Heart right ventricle (tissue), 16 donors: ENCODE data around the gene NRXN3. TPM values are rescaled to one million over a fixed set of nuclear protein-coding genes. Genes with fewer than 3 reads are reported as not detected.

Source experiments
- ATAC-seq, 8 donors: fragments of 200-7000 bp; cut with Tn5 transposase; one replicate each; pipeline ENCODE4 v1.9.1; 2020; ENCODE audit warnings: mild to moderate bottlenecking in 8 of 8, moderate library complexity in 8 of 8, moderate number of reproducible peaks in 1 of 8
- DNase-seq, 2 donors: peaks; one replicate each; pipeline ENCODE4 v3.0.0-alpha.2; 2020
- H3K27ac ChIP-seq, 10 donors: fragments of 200-600 bp; sonication (generic) in 2 of 10; one replicate each; pipeline versions ENCODE4 v1.5.0 to v1.8.0; 2020 to 2022; ENCODE audit warnings: mild to moderate bottlenecking in 3 of 10
- H3K27me3 ChIP-seq, 7 donors: fragments of 200-600 bp; one replicate each; pipeline ENCODE4 v1.8.0; 2021 to 2022; ENCODE audit warnings: mild to moderate bottlenecking in 2 of 7
- H3K36me3 ChIP-seq, 9 donors: fragments of 200-600 bp; sonication (generic) in 1 of 9; one replicate each; pipeline versions ENCODE4 v1.5.0 to v1.8.0; 2020 to 2022; ENCODE audit warnings: mild to moderate bottlenecking in 2 of 9
- H3K4me1 ChIP-seq, 9 donors: fragments of 200-600 bp; sonication (generic) in 1 of 9; one replicate each; pipeline versions ENCODE4 v1.5.0 to v1.8.0; 2020 to 2022; ENCODE audit warnings: mild to moderate bottlenecking in 4 of 9
- H3K4me3 ChIP-seq, 10 donors: fragments of 200-600 bp; sonication (generic) in 2 of 10; one replicate each; pipeline versions ENCODE4 v1.5.0 to v1.8.0; 2020 to 2022; ENCODE audit warnings: mild to moderate bottlenecking in 7 of 10, moderate library complexity in 2 of 10
- H3K9me3 ChIP-seq, 11 donors: fragments of 200-600 bp in 10 of 11; sonication (generic) in 2 of 11; one replicate each; pipeline versions ENCODE4 v1.5.0 to v1.8.0; 2013 to 2022; ENCODE audit warnings: mild to moderate bottlenecking in 2 of 11, control low read depth in 1 of 11, moderate library complexity in 1 of 11
- WGBS, 2 donors: extraction: QIAGEN DNeasy Blood & Tissue Kit; methylation state at CpG; one replicate each; pipeline ENCODE4 v1.1.7; 2013; ENCODE audit warnings: inconsistent platforms in 1 of 2; 5-methylcytosine and 5-hydroxymethylcytosine counted together
- intact Hi-C, 10 donors: fragments of 100-400 bp; cut with DNase I; formaldehyde crosslinking; loops; one replicate each; pipeline versions ENCODE4 v1.11.1 to v1.14.2; 2022
- polyA plus RNA-seq, 2 donors: library from polyadenylated mRNA; stranded (reverse); fragments of 200-250 nt; gene quantifications; one replicate each; pipeline ENCODE4 v1.2.3, GENCODE V29; 2013
- total RNA-seq, 10 donors: library from RNA; stranded (reverse); fragmentation: NEBNext Ultra II Directional in 3 of 10; extraction: Animal tissue kit (Norgen Biotek cat#: 25700) in 3 of 10; gene quantifications; one replicate each; pipeline versions ENCODE4 v1.2.1 to v1.2.4, GENCODE V29; 2021 to 2023
- TF ChIP-seq, protein P1 (sequence below), 9 donors: fragments of 200-600 bp; sonication (generic) in 2 of 9; IDR thresholded peaks; one replicate each; pipeline versions ENCODE4 v1.5.0 to v1.8.0; 2021 to 2022; ENCODE audit warnings: antibody characterized with exemption in 9 of 9, mild to moderate bottlenecking in 5 of 9, moderate library complexity in 1 of 9
- donor health status: Arrhythmogenic right ventricular cardiomyopathy.
- donor health status: ischemic (EF 13 %, LVEDD 7.1; RV severe dilation, severe dysfunction).
- donor health status: healthy with polysubstance abuse.
- donor health status: DM: no; HTN: yes; CAD: no.
- donor health status: DM: no; HTN: no; CAD: no.
- donor health status: ischemic (EF 25% LVEDD 6.9; RV normal size, moderate dysfunction).
- donor health status: ischemic (EF 25% LVEDD 5.7; RV mildly dilated, moderate dysfunction).
- donor health status: healthy.
- donor health status: DM: yes; HTN: yes; CAD: no.
- donor health status: Ischemic cardiomyopathy.
- donor health status: ischemic (EF 35%, LVEDD 5.7; RV mildly dilated, moderate dysfunction).
- donor health status: nonischemic (EF 11% LVEDD 7.7; RV severe dilation, severe dysfunction).
- donor health status: DM: yes; HTN: yes; CAD: no.
- donor health status: PGD.
- donor health status: ischemic (EF 29% LVEDD 5.4; RV normal size, mild dysfunction).
- donor health status: nonischemic (EF 23%, LVEDD 6.1; RV moderate dilation, normal function).

The NRXN3 gene
- total and polyA plus RNA-seq, 12 donors = 0.23 to 1.8 (median 0.87) TPM

DNA sequence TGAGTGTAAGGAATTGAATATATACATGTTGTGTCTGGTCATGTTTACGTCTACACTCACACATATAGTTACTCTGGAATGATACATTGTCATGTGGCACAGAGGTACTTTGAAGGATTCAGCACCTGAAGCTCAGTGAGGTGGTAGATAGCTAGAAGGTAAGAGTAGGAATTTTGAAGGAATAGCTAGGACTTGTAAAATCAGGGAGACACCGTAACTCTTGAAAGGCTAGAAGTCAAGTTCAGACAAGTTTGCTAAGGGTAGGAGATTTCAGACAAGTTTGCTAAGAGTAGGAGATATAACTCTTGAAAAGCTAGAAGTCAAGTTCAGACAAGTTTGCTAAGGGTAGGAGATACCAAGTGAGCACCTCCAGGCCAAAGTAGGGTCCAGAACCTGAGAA lies 14.0 kb upstream of the NRXN3 start:
- H3K36me3 ChIP-seq = no peaks in the 10 kb centered on the region
- TF ChIP-seq, protein P1, sequence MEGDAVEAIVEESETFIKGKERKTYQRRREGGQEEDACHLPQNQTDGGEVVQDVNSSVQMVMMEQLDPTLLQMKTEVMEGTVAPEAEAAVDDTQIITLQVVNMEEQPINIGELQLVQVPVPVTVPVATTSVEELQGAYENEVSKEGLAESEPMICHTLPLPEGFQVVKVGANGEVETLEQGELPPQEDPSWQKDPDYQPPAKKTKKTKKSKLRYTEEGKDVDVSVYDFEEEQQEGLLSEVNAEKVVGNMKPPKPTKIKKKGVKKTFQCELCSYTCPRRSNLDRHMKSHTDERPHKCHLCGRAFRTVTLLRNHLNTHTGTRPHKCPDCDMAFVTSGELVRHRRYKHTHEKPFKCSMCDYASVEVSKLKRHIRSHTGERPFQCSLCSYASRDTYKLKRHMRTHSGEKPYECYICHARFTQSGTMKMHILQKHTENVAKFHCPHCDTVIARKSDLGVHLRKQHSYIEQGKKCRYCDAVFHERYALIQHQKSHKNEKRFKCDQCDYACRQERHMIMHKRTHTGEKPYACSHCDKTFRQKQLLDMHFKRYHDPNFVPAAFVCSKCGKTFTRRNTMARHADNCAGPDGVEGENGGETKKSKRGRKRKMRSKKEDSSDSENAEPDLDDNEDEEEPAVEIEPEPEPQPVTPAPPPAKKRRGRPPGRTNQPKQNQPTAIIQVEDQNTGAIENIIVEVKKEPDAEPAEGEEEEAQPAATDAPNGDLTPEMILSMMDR (IDR thresholded peaks at IDR 0.05) = no peak
- ATAC-seq (no peak), DNase-seq (no peak)
- no peaks in the 10 kb centered on the region for H3K9me3 ChIP-seq
- H3K27ac ChIP-seq = no peak overlapping the region
- no peaks in the 10 kb centered on the region for H3K4me1 ChIP-seq
- no peak overlapping the region for H3K4me3 ChIP-seq
- peaks cover 0 to 24% (median 7%) of the 10 kb centered on the region in 7 donors for H3K27me3 ChIP-seq
- intact Hi-C loops = loop anchor here in 4 of 10 donors (10.0 kb wide), 1 partner anchor 291 kb away; no protein-coding TSS in a partner anchor
- 80 to 81% methylated on average over 2 of the region's 2 CpGs for WGBS, 2 donors

DNA sequence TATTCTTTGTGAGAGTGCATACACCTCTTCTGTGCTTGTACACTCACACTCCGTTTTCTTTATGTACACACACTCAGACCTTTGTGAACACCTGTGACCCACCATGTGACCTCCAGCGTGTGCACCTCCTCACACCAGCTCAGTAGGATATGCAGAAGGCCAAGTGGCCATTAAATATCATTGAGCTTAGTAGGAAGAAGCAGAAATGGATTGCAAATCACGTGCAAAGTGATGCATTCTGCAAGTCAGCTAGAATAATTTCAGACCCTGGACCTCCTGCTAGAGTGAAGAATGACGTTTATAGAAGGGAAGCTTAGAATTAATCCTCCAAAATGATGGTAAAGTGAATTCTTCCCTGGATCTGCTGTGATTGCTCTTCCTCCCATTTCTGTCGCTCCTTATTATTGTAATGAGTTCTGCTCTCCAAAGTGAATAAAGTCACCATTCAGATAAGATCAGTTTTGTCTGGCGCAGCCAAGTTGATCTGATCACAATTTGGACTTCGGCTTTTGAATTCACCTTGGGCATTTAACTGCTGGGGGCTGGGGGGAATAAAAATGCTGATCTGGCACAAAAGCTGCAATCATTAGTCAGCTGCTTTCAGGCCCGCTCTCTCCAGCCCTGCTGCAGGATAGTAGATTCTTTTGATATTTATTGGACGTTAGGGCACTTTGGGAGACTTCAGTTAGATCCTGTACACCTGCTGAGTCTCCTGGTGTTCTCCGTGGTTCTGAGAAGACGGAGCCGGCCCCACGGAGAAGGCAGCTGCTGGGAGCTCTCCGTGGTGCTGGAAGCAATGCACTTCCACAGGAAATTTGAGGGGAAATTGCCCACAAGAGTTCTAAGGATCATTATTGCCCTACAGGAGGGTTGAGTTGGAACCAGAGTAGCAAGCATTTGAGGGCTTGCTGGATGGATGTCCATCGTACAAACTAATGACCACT lies 12.4 kb upstream of the NRXN3 start:
- Histone ChIP-seq H3K9me3 (no peaks in the 10 kb centered on the region), H3K4me3 (no peak overlapping the region), H3K27ac (no peak overlapping the region), H3K4me1 (no peaks in the 10 kb centered on the region), H3K27me3 (peaks cover 0 to 25% (median 8%) of the 10 kb centered on the region in 7 donors), H3K36me3 (no peaks in the 10 kb centered on the region)
- DNase-seq (peak; percentile 15 to 17), ATAC-seq (no peak)
- 43% methylated on average over 15 of the region's 15 CpGs for WGBS, 2 donors
- TF ChIP-seq, protein P1 (IDR thresholded peaks at IDR 0.05) = no peak
- intact Hi-C loops = loop anchor here in 4 of 10 donors (10.0 kb wide), 1 partner anchor 293 kb away; no protein-coding TSS in a partner anchor

DNA sequence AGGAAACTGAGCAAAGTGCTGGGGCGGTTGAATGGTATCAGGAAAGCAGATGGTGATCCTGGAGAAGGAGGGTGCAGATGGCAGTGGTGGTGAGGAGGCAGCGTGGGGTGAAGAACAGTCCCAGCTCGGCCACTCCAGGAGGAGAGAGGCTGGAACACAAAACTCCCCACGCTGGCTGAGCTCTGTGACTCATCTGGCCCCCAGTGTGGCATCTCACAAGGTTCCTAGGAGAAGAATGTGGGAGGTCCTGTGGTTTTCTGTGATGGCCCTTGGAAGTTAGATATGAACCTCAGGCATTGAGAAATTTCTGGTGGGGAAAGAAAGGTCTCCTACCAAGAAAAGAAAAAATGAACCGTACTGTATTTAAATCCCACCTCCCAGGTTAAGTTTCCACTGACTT lies 8.0 kb upstream of the NRXN3 start:
- no peaks in the 10 kb centered on the region for H3K9me3 ChIP-seq
- intact Hi-C loops = no loop called here
- peaks cover 0 to 50% (median 20%) of the 10 kb centered on the region in 7 donors for H3K27me3 ChIP-seq
- TF ChIP-seq, protein P1 (IDR thresholded peaks at IDR 0.05) = no peak
- WGBS, 2 donors = 69 to 75% methylated on average over 5 of the region's 5 CpGs
- no peak overlapping the region for H3K4me3 ChIP-seq
- ATAC-seq = no peak
- DNase-seq = no peak
- H3K36me3 ChIP-seq = no peaks in the 10 kb centered on the region
- no peaks in the 10 kb centered on the region for H3K4me1 ChIP-seq
- H3K27ac ChIP-seq = no peak overlapping the region

DNA sequence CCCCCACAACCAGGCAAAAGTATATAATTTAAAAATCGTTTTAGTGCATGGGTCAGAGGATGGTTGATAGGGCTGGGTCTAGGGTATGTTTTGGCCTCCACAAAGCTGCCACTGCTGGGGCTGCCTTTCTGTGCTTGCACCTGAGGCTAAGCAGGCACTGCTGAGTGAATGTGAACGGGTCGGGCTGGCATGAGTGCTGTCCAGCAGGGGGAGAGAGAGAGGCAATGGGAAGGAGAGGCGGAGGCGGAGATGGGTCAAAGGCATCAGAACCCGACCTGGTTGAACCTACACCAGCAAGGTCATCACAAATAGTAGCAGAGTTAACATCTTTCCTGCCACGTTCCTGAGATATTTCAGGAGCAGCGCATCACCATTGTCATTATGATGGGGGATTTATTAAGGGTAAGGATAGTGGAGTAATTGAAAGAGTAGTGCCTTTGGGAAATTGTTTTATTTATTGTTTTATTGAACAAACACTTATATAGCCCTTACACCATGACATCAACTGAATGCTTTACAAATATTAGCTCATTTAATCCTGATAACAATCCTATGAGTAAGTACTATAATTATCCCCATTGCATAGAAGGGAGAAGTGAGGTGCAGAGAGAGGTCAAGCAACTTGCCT lies 5.8 kb upstream of the NRXN3 start:
- TF ChIP-seq, protein P1 (IDR thresholded peaks at IDR 0.05) = peak in 7 of 9 donors; percentile 25 to 49 (median 38)
- Histone ChIP-seq H3K9me3 (no peaks in the 10 kb centered on the region), H3K4me1 (no peaks in the 10 kb centered on the region), H3K27ac (no peak overlapping the region), H3K4me3 (no peak overlapping the region), H3K27me3 (peaks cover 0 to 68% (median 30%) of the 10 kb centered on the region in 7 donors), H3K36me3 (no peaks in the 10 kb centered on the region)
- no peak for ATAC-seq
- 8 to 10% methylated on average over 8 of the region's 8 CpGs for WGBS, 2 donors
- intact Hi-C loops = no loop called here
- DNase-seq = peak in 1 of 2 donors; percentile 8
